Heart right ventricle (tissue), 16 donors: ENCODE measurements around the gene C16orf89. TPM values are rescaled to one million over a fixed set of nuclear protein-coding genes. Genes with fewer than 3 reads are reported as not detected.

Experiments used
- ATAC-seq, 8 donors: fragments of 200-7000 bp; cut with Tn5 transposase; one replicate each; pipeline ENCODE4 v1.9.1; 2020; ENCODE audit warnings: mild to moderate bottlenecking in 8 of 8, moderate library complexity in 8 of 8, moderate number of reproducible peaks in 1 of 8
- DNase-seq, 2 donors: peaks; one replicate each; pipeline ENCODE4 v3.0.0-alpha.2; 2020
- H3K27ac ChIP-seq, 10 donors: fragments of 200-600 bp; sonication (generic) in 2 of 10; one replicate each; pipeline versions ENCODE4 v1.5.0 to v1.8.0; 2020 to 2022; ENCODE audit warnings: mild to moderate bottlenecking in 3 of 10
- H3K27me3 ChIP-seq, 7 donors: fragments of 200-600 bp; one replicate each; pipeline ENCODE4 v1.8.0; 2021 to 2022; ENCODE audit warnings: mild to moderate bottlenecking in 2 of 7
- H3K36me3 ChIP-seq, 9 donors: fragments of 200-600 bp; sonication (generic) in 1 of 9; one replicate each; pipeline versions ENCODE4 v1.5.0 to v1.8.0; 2020 to 2022; ENCODE audit warnings: mild to moderate bottlenecking in 2 of 9
- H3K4me1 ChIP-seq, 9 donors: fragments of 200-600 bp; sonication (generic) in 1 of 9; one replicate each; pipeline versions ENCODE4 v1.5.0 to v1.8.0; 2020 to 2022; ENCODE audit warnings: mild to moderate bottlenecking in 4 of 9
- H3K4me3 ChIP-seq, 10 donors: fragments of 200-600 bp; sonication (generic) in 2 of 10; one replicate each; pipeline versions ENCODE4 v1.5.0 to v1.8.0; 2020 to 2022; ENCODE audit warnings: mild to moderate bottlenecking in 7 of 10, moderate library complexity in 2 of 10
- H3K9me3 ChIP-seq, 11 donors: fragments of 200-600 bp in 10 of 11; sonication (generic) in 2 of 11; one replicate each; pipeline versions ENCODE4 v1.5.0 to v1.8.0; 2013 to 2022; ENCODE audit warnings: mild to moderate bottlenecking in 2 of 11, control low read depth in 1 of 11, moderate library complexity in 1 of 11
- WGBS, 2 donors: extraction: QIAGEN DNeasy Blood & Tissue Kit; methylation state at CpG; one replicate each; pipeline ENCODE4 v1.1.7; 2013; ENCODE audit warnings: inconsistent platforms in 1 of 2; 5-methylcytosine and 5-hydroxymethylcytosine counted together
- intact Hi-C, 10 donors: fragments of 100-400 bp; cut with DNase I; formaldehyde crosslinking; loops; one replicate each; pipeline versions ENCODE4 v1.11.1 to v1.14.2; 2022
- polyA plus RNA-seq, 2 donors: library from polyadenylated mRNA; stranded (reverse); fragments of 200-250 nt; gene quantifications; one replicate each; pipeline ENCODE4 v1.2.3, GENCODE V29; 2013
- total RNA-seq, 10 donors: library from RNA; stranded (reverse); fragmentation: NEBNext Ultra II Directional in 3 of 10; extraction: Animal tissue kit (Norgen Biotek cat#: 25700) in 3 of 10; gene quantifications; one replicate each; pipeline versions ENCODE4 v1.2.1 to v1.2.4, GENCODE V29; 2021 to 2023
- TF ChIP-seq, protein P1 (sequence below), 9 donors: fragments of 200-600 bp; sonication (generic) in 2 of 9; IDR thresholded peaks; one replicate each; pipeline versions ENCODE4 v1.5.0 to v1.8.0; 2021 to 2022; ENCODE audit warnings: antibody characterized with exemption in 9 of 9, mild to moderate bottlenecking in 5 of 9, moderate library complexity in 1 of 9
- donor health status: Arrhythmogenic right ventricular cardiomyopathy.
- donor health status: ischemic (EF 13 %, LVEDD 7.1; RV severe dilation, severe dysfunction).
- donor health status: healthy with polysubstance abuse.
- donor health status: DM: no; HTN: yes; CAD: no.
- donor health status: DM: no; HTN: no; CAD: no.
- donor health status: ischemic (EF 25% LVEDD 6.9; RV normal size, moderate dysfunction).
- donor health status: ischemic (EF 25% LVEDD 5.7; RV mildly dilated, moderate dysfunction).
- donor health status: healthy.
- donor health status: DM: yes; HTN: yes; CAD: no.
- donor health status: Ischemic cardiomyopathy.
- donor health status: ischemic (EF 35%, LVEDD 5.7; RV mildly dilated, moderate dysfunction).
- donor health status: nonischemic (EF 11% LVEDD 7.7; RV severe dilation, severe dysfunction).
- donor health status: DM: yes; HTN: yes; CAD: no.
- donor health status: PGD.
- donor health status: ischemic (EF 29% LVEDD 5.4; RV normal size, mild dysfunction).
- donor health status: nonischemic (EF 23%, LVEDD 6.1; RV moderate dilation, normal function).

The C16orf89 gene
- total and polyA plus RNA-seq, 12 donors, result 0.28 to 44.9 (median 5.0) TPM

- no peak overlapping the region for H3K4me3 ChIP-seq
- intact Hi-C loops, result no loop called here
- no peaks in the 10 kb centered on the region for H3K27me3 ChIP-seq
- peak in 1 of 2 donors; percentile 15 for DNase-seq
- peaks cover 0 to 2% (median 0%) of the 10 kb centered on the region in 9 donors for H3K36me3 ChIP-seq
- no peak overlapping the region for H3K27ac ChIP-seq
- TF ChIP-seq, protein P1, sequence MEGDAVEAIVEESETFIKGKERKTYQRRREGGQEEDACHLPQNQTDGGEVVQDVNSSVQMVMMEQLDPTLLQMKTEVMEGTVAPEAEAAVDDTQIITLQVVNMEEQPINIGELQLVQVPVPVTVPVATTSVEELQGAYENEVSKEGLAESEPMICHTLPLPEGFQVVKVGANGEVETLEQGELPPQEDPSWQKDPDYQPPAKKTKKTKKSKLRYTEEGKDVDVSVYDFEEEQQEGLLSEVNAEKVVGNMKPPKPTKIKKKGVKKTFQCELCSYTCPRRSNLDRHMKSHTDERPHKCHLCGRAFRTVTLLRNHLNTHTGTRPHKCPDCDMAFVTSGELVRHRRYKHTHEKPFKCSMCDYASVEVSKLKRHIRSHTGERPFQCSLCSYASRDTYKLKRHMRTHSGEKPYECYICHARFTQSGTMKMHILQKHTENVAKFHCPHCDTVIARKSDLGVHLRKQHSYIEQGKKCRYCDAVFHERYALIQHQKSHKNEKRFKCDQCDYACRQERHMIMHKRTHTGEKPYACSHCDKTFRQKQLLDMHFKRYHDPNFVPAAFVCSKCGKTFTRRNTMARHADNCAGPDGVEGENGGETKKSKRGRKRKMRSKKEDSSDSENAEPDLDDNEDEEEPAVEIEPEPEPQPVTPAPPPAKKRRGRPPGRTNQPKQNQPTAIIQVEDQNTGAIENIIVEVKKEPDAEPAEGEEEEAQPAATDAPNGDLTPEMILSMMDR (IDR thresholded peaks at IDR 0.05), result no peak
- 45 to 46% methylated on average over 9 of the region's 9 CpGs for WGBS, 2 donors
- H3K4me1 ChIP-seq, result peaks cover 0 to 11% (median 0%) of the 10 kb centered on the region in 9 donors
- peak in 5 of 8 donors; percentile 39 to 75 (median 44) for ATAC-seq
- H3K9me3 ChIP-seq, result no peaks in the 10 kb centered on the region
Measured at GRCh38 chr16:5018793-5019192, 47.0 kb downstream of the C16orf89 start.

- Histone ChIP-seq H3K27ac (no peak overlapping the region), H3K27me3 (no peaks in the 10 kb centered on the region), H3K4me3 (no peak overlapping the region), H3K36me3 (peaks cover 0 to 2% (median 0%) of the 10 kb centered on the region in 9 donors), H3K4me1 (peaks cover 0 to 11% (median 0%) of the 10 kb centered on the region in 9 donors), H3K9me3 (no peaks in the 10 kb centered on the region)
- TF ChIP-seq, protein P1 (IDR thresholded peaks at IDR 0.05), result no peak
- intact Hi-C loops, result no loop called here
- WGBS, 2 donors, result 58 to 67% methylated on average over 5 of the region's 5 CpGs
- ATAC-seq (no peak), DNase-seq (no peak)
Measured at GRCh38 chr16:5017678-5017969, 48.1 kb downstream of the C16orf89 start.

- ATAC-seq (no peak), DNase-seq (no peak)
- Histone ChIP-seq H3K9me3 (no peaks in the 10 kb centered on the region), H3K27ac (no peak overlapping the region), H3K36me3 (peaks cover 0 to 2% (median 0%) of the 10 kb centered on the region in 9 donors), H3K27me3 (no peaks in the 10 kb centered on the region), H3K4me1 (peaks cover 0 to 11% (median 0%) of the 10 kb centered on the region in 9 donors), H3K4me3 (no peak overlapping the region)
- WGBS, 2 donors, result 67 to 68% methylated on average over 6 of the region's 6 CpGs
- intact Hi-C loops, result no loop called here
- TF ChIP-seq, protein P1 (IDR thresholded peaks at IDR 0.05), result no peak
Measured at GRCh38 chr16:5016967-5017677, 48.6 kb downstream of the C16orf89 start.

GRCh38 chr16:5015887-5016286 is 49.9 kb downstream of the C16orf89 start:
- ATAC-seq (no peak), DNase-seq (no peak)
- 85 to 91% methylated on average over 4 of the region's 4 CpGs for WGBS, 2 donors
- no peak overlapping the region for H3K27ac ChIP-seq
- H3K27me3 ChIP-seq, result no peaks in the 10 kb centered on the region
- H3K4me3 ChIP-seq, result no peak overlapping the region
- H3K36me3 ChIP-seq, result peaks cover 0 to 2% (median 0%) of the 10 kb centered on the region in 9 donors
- H3K4me1 ChIP-seq, result peaks cover 0 to 11% (median 0%) of the 10 kb centered on the region in 9 donors
- no peaks in the 10 kb centered on the region for H3K9me3 ChIP-seq
- TF ChIP-seq, protein P1 (IDR thresholded peaks at IDR 0.05), result no peak
- intact Hi-C loops, result no loop called here
